ENCODE data around the gene WDR70. TPM values are rescaled to one million over a fixed set of nuclear protein-coding genes. Genes with fewer than 3 reads are reported as not detected.

The WDR70 gene
- total and polyA plus RNA-seq, 12 donors: 9.2 to 26.0 (median 18.4) TPM

DNA sequence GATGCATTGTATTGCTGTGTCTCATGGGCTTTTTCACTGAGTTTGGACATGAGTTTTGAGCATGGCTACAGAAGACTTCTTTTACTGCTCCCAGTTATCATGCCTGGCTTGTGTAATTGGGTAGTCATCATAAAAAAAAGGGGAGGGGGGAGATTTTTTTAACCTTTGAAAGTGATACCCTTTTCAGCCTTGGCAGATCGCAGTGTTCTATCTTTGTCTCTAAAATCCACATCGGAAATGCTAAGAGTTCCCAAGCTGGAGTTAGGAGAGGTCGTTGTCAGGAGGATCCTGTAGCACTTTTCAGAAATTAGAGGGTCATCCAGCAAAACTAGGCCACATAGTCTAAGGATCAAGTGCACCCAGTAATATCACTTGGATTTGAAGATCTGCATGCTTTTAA, 188.4 kb downstream of the WDR70 start:
- DNase-seq (no peak), ATAC-seq (no peak)
- intact Hi-C loops (cut with DNase I): no loop called here
- TF ChIP-seq, protein P1, sequence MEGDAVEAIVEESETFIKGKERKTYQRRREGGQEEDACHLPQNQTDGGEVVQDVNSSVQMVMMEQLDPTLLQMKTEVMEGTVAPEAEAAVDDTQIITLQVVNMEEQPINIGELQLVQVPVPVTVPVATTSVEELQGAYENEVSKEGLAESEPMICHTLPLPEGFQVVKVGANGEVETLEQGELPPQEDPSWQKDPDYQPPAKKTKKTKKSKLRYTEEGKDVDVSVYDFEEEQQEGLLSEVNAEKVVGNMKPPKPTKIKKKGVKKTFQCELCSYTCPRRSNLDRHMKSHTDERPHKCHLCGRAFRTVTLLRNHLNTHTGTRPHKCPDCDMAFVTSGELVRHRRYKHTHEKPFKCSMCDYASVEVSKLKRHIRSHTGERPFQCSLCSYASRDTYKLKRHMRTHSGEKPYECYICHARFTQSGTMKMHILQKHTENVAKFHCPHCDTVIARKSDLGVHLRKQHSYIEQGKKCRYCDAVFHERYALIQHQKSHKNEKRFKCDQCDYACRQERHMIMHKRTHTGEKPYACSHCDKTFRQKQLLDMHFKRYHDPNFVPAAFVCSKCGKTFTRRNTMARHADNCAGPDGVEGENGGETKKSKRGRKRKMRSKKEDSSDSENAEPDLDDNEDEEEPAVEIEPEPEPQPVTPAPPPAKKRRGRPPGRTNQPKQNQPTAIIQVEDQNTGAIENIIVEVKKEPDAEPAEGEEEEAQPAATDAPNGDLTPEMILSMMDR (IDR thresholded peaks at IDR 0.05): no peak
- no peaks in the 10 kb centered on the region for H3K27me3 ChIP-seq
- H3K27ac ChIP-seq: no peak overlapping the region
- no peaks in the 10 kb centered on the region for H3K4me1 ChIP-seq
- H3K4me3 ChIP-seq: no peak overlapping the region
- H3K36me3 ChIP-seq: no peaks in the 10 kb centered on the region
- 41 to 57% methylated on average over 3 of the region's 3 CpGs for WGBS, 2 donors
- H3K9me3 ChIP-seq: no peaks in the 10 kb centered on the region

DNA sequence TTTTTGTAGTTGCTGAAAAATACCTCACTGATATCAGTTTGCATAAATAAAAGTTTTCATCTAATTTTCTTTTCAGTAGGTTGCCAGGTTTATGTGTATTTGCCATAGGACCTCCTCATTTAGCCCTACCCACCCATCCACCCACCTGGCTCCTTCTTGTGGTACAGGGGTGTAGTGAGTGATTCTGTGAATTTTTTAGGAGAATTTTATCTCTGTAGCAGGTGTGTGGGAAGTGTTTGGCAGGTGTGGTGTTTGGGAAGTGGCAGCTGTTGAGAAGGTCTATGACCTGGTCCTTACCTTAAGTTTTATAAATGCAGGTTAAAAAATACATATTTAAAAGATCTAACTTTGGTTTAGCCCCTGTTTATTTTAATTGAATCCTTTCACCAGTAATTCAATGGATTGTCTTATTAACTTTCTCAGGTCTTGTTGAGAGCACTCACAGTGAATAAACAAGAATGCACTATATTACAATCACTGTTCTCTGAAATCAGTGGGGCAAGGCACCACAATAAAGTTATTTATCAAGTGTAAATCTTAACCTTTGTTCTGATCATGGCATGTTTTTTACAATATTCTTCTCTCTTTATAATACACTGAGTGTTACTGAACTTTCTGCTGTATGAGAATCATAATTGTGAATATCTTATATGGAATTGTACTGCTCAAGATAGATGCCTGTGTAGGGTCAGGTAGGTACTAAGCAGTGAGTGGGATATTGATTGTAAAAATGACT, 189.1 kb downstream of the WDR70 start:
- Histone ChIP-seq H3K27me3 (no peaks in the 10 kb centered on the region), H3K27ac (no peak overlapping the region), H3K9me3 (no peaks in the 10 kb centered on the region), H3K36me3 (no peaks in the 10 kb centered on the region), H3K4me1 (no peaks in the 10 kb centered on the region), H3K4me3 (no peak overlapping the region)
- no peak for DNase-seq
- intact Hi-C loops (cut with DNase I): no loop called here
- TF ChIP-seq, protein P1 (IDR thresholded peaks at IDR 0.05): no peak
- ATAC-seq: no peak

DNA sequence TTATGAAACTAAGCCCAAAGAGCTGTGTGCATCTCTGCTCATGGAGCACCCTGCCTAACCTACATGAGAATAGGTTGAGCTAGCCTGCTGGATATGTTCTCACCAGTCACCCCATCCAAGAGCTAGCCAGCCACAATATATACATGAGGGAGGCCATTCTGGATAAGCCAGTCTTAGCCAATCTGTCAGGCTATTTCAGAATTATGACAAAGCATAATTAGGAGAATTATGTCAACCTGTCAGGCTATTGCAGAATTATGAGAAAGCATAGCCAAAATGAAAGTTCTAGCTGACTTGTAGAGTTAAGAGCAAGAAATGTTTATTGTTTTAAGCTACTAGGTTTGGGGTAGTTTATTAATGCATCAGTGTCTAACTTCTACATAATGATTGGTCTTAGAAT, 189.8 kb downstream of the WDR70 start:
- DNase-seq (no peak), ATAC-seq (no peak)
- TF ChIP-seq, protein P1 (IDR thresholded peaks at IDR 0.05): no peak
- Histone ChIP-seq H3K27me3 (no peaks in the 10 kb centered on the region), H3K36me3 (no peaks in the 10 kb centered on the region), H3K27ac (no peak overlapping the region), H3K4me1 (no peaks in the 10 kb centered on the region), H3K4me3 (no peak overlapping the region), H3K9me3 (no peaks in the 10 kb centered on the region)
- intact Hi-C loops (cut with DNase I): no loop called here

DNA sequence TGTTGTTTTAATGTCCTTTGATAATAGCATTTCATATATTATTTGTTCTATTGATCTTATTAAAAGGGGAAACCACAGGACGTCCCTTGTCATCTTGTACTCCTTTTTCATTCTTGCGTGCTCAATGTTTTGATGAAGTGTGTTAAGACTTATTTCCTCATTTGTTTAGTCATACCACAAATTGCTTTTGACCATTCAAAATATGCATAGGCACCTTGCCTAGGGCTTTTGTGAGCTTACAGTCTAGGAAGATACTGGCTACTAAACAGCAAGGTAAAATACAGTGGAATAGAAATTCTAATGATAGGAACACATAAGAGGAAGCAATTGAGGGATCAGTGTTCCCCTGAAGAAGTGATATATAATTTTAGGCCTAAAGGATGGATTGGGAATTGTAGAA, 190.3 kb downstream of the WDR70 start:
- 96 to 97% methylated on average over 2 of the region's 2 CpGs for WGBS, 2 donors
- Histone ChIP-seq H3K4me1 (no peaks in the 10 kb centered on the region), H3K9me3 (no peaks in the 10 kb centered on the region), H3K27me3 (no peaks in the 10 kb centered on the region), H3K36me3 (no peaks in the 10 kb centered on the region), H3K4me3 (no peak overlapping the region), H3K27ac (no peak overlapping the region)
- intact Hi-C loops (cut with DNase I): no loop called here
- ATAC-seq: no peak
- TF ChIP-seq, protein P1 (IDR thresholded peaks at IDR 0.05): no peak
- DNase-seq: no peak
